HUES48 (cell line): ENCODE results near the gene MNS1.
"Not testable (repeated sequence)": the region's sequence is repeated elsewhere in the genome, so short reads cannot be mapped to it uniquely, and the experiment has no call there.

Experiments
- H3K27ac ChIP-seq: one replicate; pipeline ENCODE4 v1.7.0; 2013; ENCODE audit warnings: low read depth, low read length, inconsistent platforms
- H3K27me3 ChIP-seq: 2 replicates; pipeline ENCODE4 v1.6.1; 2013; ENCODE audit warnings: mild to moderate bottlenecking, low read length; ENCODE audit not compliant: control insufficient read depth, insufficient read depth
- H3K36me3 ChIP-seq: 2 replicates; pipeline ENCODE4 v1.6.1; 2013; ENCODE audit warnings: low read length; ENCODE audit not compliant: control insufficient read depth, insufficient read depth
- H3K4me1 ChIP-seq: 2 replicates; pipeline ENCODE4 v1.6.1; 2013; ENCODE audit warnings: mild to moderate bottlenecking, low read length; ENCODE audit not compliant: control insufficient read depth, insufficient read depth
- H3K4me3 ChIP-seq: 2 replicates; pipeline ENCODE4 v1.5.1; 2013; ENCODE audit warnings: mild to moderate bottlenecking, low read depth, low read length
- H3K9ac ChIP-seq: 2 replicates; pipeline ENCODE4 v1.6.1; 2013; ENCODE audit warnings: mild to moderate bottlenecking, low read depth, low read length, moderate library complexity
- H3K9me3 ChIP-seq: 2 replicates; pipeline ENCODE4 v1.6.1; 2013; ENCODE audit warnings: low read length; ENCODE audit not compliant: control insufficient read depth, insufficient read depth

MNS1 gene

DNA sequence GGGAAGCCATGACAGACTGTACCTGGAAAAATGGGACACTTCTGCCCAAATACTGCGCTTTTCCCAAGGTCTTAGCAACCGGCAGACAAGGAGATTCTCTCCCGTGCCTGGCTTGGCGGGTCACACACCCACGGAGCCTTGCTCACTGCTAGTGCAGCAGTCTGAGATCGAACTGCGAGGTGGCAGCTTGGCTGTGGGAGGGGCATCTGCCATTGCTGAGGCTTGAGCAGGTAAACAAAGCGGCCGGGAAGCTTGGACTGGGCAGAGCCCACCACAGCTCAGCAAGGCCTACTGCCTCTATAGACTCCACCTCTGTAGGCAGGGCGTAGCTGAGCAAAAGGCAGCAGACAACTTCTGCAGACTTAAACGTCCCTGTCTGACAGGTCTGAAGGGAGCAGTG, 65.7 kb downstream of the MNS1 start:
- H3K27ac ChIP-seq, H3K27me3 ChIP-seq, H3K9me3 ChIP-seq, H3K9ac ChIP-seq, H3K36me3 ChIP-seq, H3K4me3 ChIP-seq, H3K4me1 ChIP-seq: not testable (repeated sequence)

DNA sequence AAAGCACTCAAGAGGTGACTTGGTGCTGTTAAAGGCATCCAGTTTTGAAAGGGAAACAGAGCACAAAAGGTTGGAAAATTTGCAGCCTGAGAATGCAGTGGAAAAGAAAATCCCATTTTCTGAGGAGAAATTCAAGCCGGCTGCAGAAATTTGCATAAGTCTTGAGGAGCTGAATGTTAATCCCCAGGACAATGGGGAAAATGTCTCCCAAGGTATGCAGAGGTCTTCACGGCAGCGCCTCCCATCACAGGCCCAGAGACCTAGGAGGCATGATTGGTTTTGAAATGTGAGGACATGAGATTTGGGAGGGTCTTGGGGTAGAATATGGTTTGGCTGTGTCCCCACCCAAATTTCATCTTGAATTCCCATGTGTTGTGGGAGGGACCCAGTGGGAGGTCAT, 67.6 kb downstream of the MNS1 start:
- not testable (repeated sequence) for H3K9me3 ChIP-seq, H3K27ac ChIP-seq, H3K4me3 ChIP-seq, H3K9ac ChIP-seq, H3K27me3 ChIP-seq, H3K36me3 ChIP-seq, H3K4me1 ChIP-seq

DNA sequence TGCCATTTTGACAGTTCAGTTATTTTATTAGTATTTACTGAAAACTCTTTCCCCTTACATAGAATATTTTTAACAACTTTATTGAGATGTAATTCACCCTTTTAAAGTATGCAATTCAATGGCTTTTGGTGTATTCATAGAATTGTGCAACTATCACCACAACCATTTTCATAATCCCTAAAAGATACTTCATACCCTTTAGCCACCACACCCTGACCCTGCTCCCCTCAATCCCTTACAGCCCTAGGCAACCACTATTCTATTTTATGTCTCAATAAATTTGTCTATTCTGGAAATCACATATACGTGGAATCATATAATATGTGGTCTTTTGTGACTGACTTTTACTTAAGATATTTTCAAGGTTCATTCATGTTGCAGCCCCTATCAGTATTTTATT, 70.0 kb downstream of the MNS1 start:
- H3K9me3 ChIP-seq = peaks cover 8% of the 10 kb centered on the region; the same call in 1 of the 2 replicates
- no peak overlapping the region for H3K9ac ChIP-seq
- H3K36me3 ChIP-seq = no peaks in the 10 kb centered on the region
- H3K4me3 ChIP-seq = no peak overlapping the region
- H3K27me3 ChIP-seq = no peaks in the 10 kb centered on the region
- no peaks in the 10 kb centered on the region for H3K4me1 ChIP-seq
- no peak overlapping the region for H3K27ac ChIP-seq

DNA sequence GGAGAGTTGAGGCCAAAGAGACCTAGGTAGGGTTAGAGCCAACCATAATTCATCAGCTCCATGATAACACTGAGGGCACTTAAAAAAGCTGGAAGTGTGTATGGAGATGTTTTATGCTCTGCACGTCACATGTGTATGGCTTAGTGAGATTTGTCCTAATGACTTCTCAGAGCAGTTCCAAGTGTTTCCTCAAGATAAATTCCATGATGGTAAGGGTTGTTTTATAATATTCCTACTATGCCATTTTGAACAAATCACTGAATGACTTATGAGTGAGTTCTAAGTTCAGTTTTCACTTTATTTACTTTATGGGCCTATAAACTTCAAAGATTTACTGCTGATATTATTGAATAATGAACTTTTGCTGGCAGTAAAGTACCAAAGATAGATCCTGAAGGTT, 71.7 kb downstream of the MNS1 start:
- Histone ChIP-seq H3K9me3 (0 out of 2 replicates have a peak, but pooled peaks cover under 1% of the 10 kb centered on the region), H3K4me3 (no peak overlapping the region), H3K9ac (no peak overlapping the region), H3K36me3 (no peaks in the 10 kb centered on the region), H3K27ac (no peak overlapping the region), H3K27me3 (no peaks in the 10 kb centered on the region), H3K4me1 (no peaks in the 10 kb centered on the region)

DNA sequence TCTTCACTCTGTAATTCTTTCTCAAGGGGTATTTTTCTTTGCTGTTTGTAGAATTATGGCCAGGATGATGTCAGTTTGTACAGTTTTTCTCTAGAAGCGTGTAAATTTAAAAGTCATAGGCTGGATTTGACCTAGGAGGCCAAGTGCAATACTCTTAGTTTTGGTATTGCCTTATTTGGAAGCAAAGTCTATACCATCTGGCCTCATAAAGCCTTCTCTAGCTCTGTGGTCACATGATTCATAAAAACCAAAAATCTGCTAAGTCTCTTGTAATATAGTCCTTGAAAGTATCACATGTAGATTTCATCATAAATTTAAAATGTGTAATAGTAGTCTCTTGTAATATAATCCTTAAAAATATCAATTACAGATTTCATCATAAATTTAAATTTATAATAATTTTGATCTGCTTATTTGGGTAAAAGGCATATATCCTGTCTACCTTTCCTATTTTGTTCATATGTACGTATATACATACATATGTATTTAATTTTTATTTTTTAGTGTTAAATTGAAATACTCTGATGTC, 74.1 kb downstream of the MNS1 start:
- no peaks in the 10 kb centered on the region for H3K27me3 ChIP-seq
- no peak overlapping the region for H3K9ac ChIP-seq
- H3K27ac ChIP-seq = no peak overlapping the region
- no peaks in the 10 kb centered on the region for H3K9me3 ChIP-seq
- no peaks in the 10 kb centered on the region for H3K4me1 ChIP-seq
- no peaks in the 10 kb centered on the region for H3K36me3 ChIP-seq
- no peak overlapping the region for H3K4me3 ChIP-seq

DNA sequence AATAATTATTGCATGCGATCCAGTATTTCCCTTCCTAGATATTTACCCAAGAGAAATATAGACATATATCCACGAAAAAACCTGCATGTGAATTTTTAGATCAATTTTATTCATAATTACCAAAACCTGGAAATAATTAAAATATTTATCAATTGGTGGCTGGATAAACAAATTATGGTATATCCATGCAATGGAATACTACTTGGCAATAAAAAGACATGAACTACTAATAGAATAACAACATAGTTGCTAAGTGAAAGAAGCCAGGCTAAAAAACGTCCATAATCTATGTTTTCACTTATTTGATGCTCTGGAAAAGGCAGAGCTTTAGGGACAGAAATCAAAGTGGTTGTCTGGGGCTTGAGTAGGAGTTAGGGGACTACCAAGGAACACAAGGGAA, 79.0 kb downstream of the MNS1 start:
- H3K27me3 ChIP-seq = no peaks in the 10 kb centered on the region
- H3K9me3 ChIP-seq = no peaks in the 10 kb centered on the region
- H3K36me3 ChIP-seq = no peaks in the 10 kb centered on the region
- H3K4me1 ChIP-seq = no peaks in the 10 kb centered on the region
- H3K4me3 ChIP-seq = no peak overlapping the region
- no peak overlapping the region for H3K27ac ChIP-seq
- no peak overlapping the region for H3K9ac ChIP-seq

DNA sequence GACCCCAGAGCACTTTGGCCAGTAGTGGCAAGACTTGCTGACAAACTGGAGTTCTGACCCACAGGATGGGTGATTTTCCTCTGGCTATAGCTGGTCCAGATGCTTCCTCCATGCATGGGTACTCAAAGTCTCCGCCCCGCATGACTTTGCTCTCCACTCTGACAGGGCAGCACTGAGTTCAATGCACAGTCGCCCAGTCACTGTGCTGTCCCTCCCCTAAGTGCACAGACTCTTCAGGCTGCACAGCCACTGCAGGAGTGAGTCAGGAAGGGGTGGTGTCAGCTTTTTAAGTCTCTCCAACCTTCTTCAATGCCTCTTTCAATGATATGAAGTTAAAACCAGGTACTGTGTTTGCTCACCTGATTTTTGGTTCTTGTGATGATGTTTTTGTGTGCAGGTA, 81.9 kb downstream of the MNS1 start:
- H3K27me3 ChIP-seq = no peaks in the 10 kb centered on the region
- no peaks in the 10 kb centered on the region for H3K9me3 ChIP-seq
- no peaks in the 10 kb centered on the region for H3K4me1 ChIP-seq
- H3K9ac ChIP-seq = no peak overlapping the region
- no peak overlapping the region for H3K27ac ChIP-seq
- H3K4me3 ChIP-seq = no peak overlapping the region
- no peaks in the 10 kb centered on the region for H3K36me3 ChIP-seq
